GM23248 (cell line): ENCODE results near the gene GLI2.

Source experiments
- EZH2 ChIP-seq: fragments of 200-600 bp; sonication (generic); IDR thresholded peaks from 2 replicates; pipeline ENCODE4 v1.6.1; 2018; ENCODE audit warnings: antibody characterized with exemption, mild to moderate bottlenecking; ENCODE audit not compliant: insufficient read depth, poor library complexity, severe bottlenecking
- EZH2phosphoT487 ChIP-seq: fragments of 200-600 bp; sonication (generic); IDR thresholded peaks from 2 replicates; pipeline ENCODE4 v1.6.1; 2018; ENCODE audit warnings: antibody characterized with exemption, moderate library complexity, mild to moderate bottlenecking, low read depth; ENCODE audit not compliant: insufficient read depth

GRCh38 chr2:120744817-120745216 lies 9.1 kb downstream of the GLI2 start:
- TF ChIP-seq EZH2phosphoT487 (no peak), EZH2 (no peak)
